Thoracic aorta (tissue), 2 donors: ENCODE data around the gene HOXC13. TPM values are rescaled to one million over a fixed set of nuclear protein-coding genes. Genes with fewer than 3 reads are reported as not detected.

Experiments used
- ATAC-seq: fragments of 150-250 bp; one replicate; pipeline ENCODE4 v1.8.0; 2017; ENCODE audit warnings: low read depth; ENCODE audit not compliant: insufficient number of reproducible peaks, low FRiP score
- DNase-seq: peaks from one replicate; pipeline ENCODE4 v3.0.0-alpha.2; 2020; ENCODE audit warnings: low spot score
- H3K27ac ChIP-seq, 2 donors: fragments of 200-600 bp; sonication (generic); 1 replicate in 1 of 2; 2 replicates in 1 of 2; pipeline ENCODE4 v1.5.1; 2016; ENCODE audit warnings: mild to moderate bottlenecking in 2 of 2, moderate library complexity in 2 of 2
- H3K27me3 ChIP-seq: fragments of 200-600 bp; sonication (generic); replicated peaks from 2 replicates; pipeline ENCODE4 v1.6.0; 2016; ENCODE audit warnings: mild to moderate bottlenecking; ENCODE audit not compliant: insufficient read depth
- H3K36me3 ChIP-seq: fragments of 200-600 bp; sonication (generic); one replicate; pipeline ENCODE4 v1.5.1; 2016
- H3K4me1 ChIP-seq, 2 donors: fragments of 200-600 bp; sonication (generic); 1 replicate in 1 of 2; 2 replicates in 1 of 2; pipeline versions ENCODE4 v1.5.1 to v1.6.0; 2016; ENCODE audit warnings: low read depth in 2 of 2, mild to moderate bottlenecking in 1 of 2; ENCODE audit not compliant: control insufficient read depth in 1 of 2
- H3K4me3 ChIP-seq: fragments of 200-600 bp; sonication (generic); 2 replicates; pipeline ENCODE4 v1.5.1; 2016; ENCODE audit warnings: mild to moderate bottlenecking
- H3K9me3 ChIP-seq: fragments of 200-600 bp; sonication (generic); 2 replicates; pipeline ENCODE4 v1.5.1; 2016
- CTCF ChIP-seq: fragments of 200-600 bp; sonication (generic); IDR thresholded peaks from one replicate; pipeline ENCODE4 v1.5.1; 2019; ENCODE audit warnings: antibody characterized with exemption
- total RNA-seq, 2 donors: library from RNA; depleted of rRNA; stranded (reverse); fragments of >200 nt; gene quantifications; one replicate each; pipeline versions ENCODE4 v1.1.0 to v1.2.3, GENCODE V29; 2016

HOXC13 gene
- total RNA-seq, 2 donors from 2014 or later: not detected

GRCh38 chr12:53981634-53982565, 43.3 kb downstream of the HOXC13 start:
- H3K9me3 ChIP-seq: no peaks in the 10 kb centered on the region
- peaks cover 46% of the 10 kb centered on the region for H3K27me3 ChIP-seq
- ATAC-seq (no peak), DNase-seq (no peak)
- no peak for TF ChIP-seq CTCF
- H3K27ac ChIP-seq: no peak overlapping the region
- H3K36me3 ChIP-seq: no peaks in the 10 kb centered on the region
- peaks cover 15 to 18% of the 10 kb centered on the region in 2 donors for H3K4me1 ChIP-seq
- H3K4me3 ChIP-seq: no peak overlapping the region

GRCh38 chr12:53982648-53983567, 44.3 kb downstream of the HOXC13 start:
- Histone ChIP-seq H3K36me3 (no peaks in the 10 kb centered on the region), H3K27ac (no peak overlapping the region), H3K4me3 (no peak overlapping the region), H3K9me3 (no peaks in the 10 kb centered on the region), H3K4me1 (peaks cover 15 to 18% of the 10 kb centered on the region in 2 donors), H3K27me3 (peaks cover 45% of the 10 kb centered on the region)
- ATAC-seq (no peak), DNase-seq (no peak)
- TF ChIP-seq CTCF: no peak

GRCh38 chr12:53983568-53983949, 44.9 kb downstream of the HOXC13 start:
- Histone ChIP-seq H3K27ac (no peak overlapping the region), H3K36me3 (no peaks in the 10 kb centered on the region), H3K27me3 (peaks cover 50% of the 10 kb centered on the region), H3K4me3 (no peak overlapping the region), H3K9me3 (no peaks in the 10 kb centered on the region), H3K4me1 (peaks cover 15 to 18% of the 10 kb centered on the region in 2 donors)
- ATAC-seq (no peak), DNase-seq (no peak)
- no peak for TF ChIP-seq CTCF

GRCh38 chr12:53983950-53984572, 45.4 kb downstream of the HOXC13 start:
- no peak for TF ChIP-seq CTCF
- Histone ChIP-seq H3K36me3 (no peaks in the 10 kb centered on the region), H3K4me1 (peaks cover 15 to 19% of the 10 kb centered on the region in 2 donors), H3K27ac (no peak overlapping the region), H3K4me3 (no peak overlapping the region), H3K27me3 (peaks cover 55% of the 10 kb centered on the region), H3K9me3 (no peaks in the 10 kb centered on the region)
- no peak for DNase-seq
- ATAC-seq: no peak
